ENCODE measurements around the gene STAB1. TPM values are rescaled to one million over a fixed set of nuclear protein-coding genes. Genes with fewer than 3 reads are reported as not detected.

Gene STAB1
- total and polyA plus RNA-seq, 7 donors = 15.9 to 47.5 (median 29.0) TPM

DNA sequence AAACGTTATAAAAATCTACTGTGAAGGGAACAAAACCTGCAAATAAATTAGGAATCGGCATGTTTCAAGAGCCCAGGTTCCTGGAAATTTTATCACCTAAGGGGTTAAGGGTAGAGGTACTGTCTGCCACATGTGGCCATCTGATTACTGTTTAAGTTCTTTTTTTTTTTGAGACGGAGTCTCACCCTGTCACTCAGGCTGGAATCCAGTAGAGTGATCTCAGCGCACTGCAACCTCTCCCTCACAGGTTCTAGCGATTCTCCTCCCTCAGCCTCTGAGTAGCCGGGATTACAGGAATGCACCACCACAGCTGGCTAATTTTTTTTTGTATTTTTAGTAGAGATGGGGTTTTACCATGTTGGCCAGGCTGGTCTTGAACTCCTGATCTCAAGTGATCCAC, 77.1 kb downstream of the STAB1 start:
- 50 to 88% (median 58%) methylated on average over 6 of the region's 6 CpGs for WGBS, 3 donors
- no peak for ATAC-seq

More for the DNA sequence above, 77.1 kb downstream of the STAB1 start:
- intact Hi-C loops (cut with DNase I) = no loop called here
- TF ChIP-seq, protein P1, sequence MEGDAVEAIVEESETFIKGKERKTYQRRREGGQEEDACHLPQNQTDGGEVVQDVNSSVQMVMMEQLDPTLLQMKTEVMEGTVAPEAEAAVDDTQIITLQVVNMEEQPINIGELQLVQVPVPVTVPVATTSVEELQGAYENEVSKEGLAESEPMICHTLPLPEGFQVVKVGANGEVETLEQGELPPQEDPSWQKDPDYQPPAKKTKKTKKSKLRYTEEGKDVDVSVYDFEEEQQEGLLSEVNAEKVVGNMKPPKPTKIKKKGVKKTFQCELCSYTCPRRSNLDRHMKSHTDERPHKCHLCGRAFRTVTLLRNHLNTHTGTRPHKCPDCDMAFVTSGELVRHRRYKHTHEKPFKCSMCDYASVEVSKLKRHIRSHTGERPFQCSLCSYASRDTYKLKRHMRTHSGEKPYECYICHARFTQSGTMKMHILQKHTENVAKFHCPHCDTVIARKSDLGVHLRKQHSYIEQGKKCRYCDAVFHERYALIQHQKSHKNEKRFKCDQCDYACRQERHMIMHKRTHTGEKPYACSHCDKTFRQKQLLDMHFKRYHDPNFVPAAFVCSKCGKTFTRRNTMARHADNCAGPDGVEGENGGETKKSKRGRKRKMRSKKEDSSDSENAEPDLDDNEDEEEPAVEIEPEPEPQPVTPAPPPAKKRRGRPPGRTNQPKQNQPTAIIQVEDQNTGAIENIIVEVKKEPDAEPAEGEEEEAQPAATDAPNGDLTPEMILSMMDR (IDR thresholded peaks at IDR 0.05) = no peak
- no peak overlapping the region for H3K27ac ChIP-seq
- no peaks in the 10 kb centered on the region for H3K9me3 ChIP-seq
- no peaks in the 10 kb centered on the region for H3K27me3 ChIP-seq (ENCODE audit: insufficient read depth in 3 of 3, low read length in 2 of 3)
- DNase-seq = no peak
- H3K36me3 ChIP-seq (ENCODE audit: insufficient read depth in 1 of 2, low read depth in 1 of 2) = peaks cover 14 to 66% of the 10 kb centered on the region in 2 donors
- peaks cover 4% of the 10 kb centered on the region for H3K4me1 ChIP-seq
- H3K4me3 ChIP-seq = no peak overlapping the region

Other genes starting within 250 kb of the STAB1 start
- 1 to 10 TPM; 2.1 to 7.5 (median 3.9) TPM for gene PPM1M, start 249.6 kb upstream of the STAB1 start, total RNA-seq
- 1 to 10 TPM; 2.5 to 3.3 (median 2.6) TPM for gene PPM1M, start 249.6 kb upstream of the STAB1 start, polyA plus RNA-seq
- 10 to 100 TPM; 62.1 to 93.1 (median 85.5) TPM for gene WDR82, start 216.7 kb upstream of the STAB1 start, total RNA-seq
- 10 to 100 TPM; 46.1 to 96.7 (median 53.4) TPM for gene WDR82, start 216.7 kb upstream of the STAB1 start, polyA plus RNA-seq
- gene GLYCTK, start 207.5 kb upstream of the STAB1 start, total RNA-seq = 1 to 10 TPM; 3.0 to 7.2 (median 5.7) TPM
- gene GLYCTK, start 207.5 kb upstream of the STAB1 start, polyA plus RNA-seq = 10 to 100 TPM in 1 of 3 donors, 1 to 10 TPM in 2; 3.1 to 16.5 (median 4.2) TPM
- 1 to 10 TPM; 2.4 to 4.1 (median 3.0) TPM for gene DNAH1, start 179.0 kb upstream of the STAB1 start, total RNA-seq
- gene DNAH1, start 179.0 kb upstream of the STAB1 start, polyA plus RNA-seq = 1 to 10 TPM in 2 of 3 donors, under 1 TPM in 1; 0.77 to 1.8 (median 1.2) TPM
- 10 to 100 TPM; 61.1 to 78.1 (median 70.7) TPM for gene BAP1, start 85.3 kb upstream of the STAB1 start, total RNA-seq
- 100 to 1,000 TPM in 1 of 3 donors, 10 to 100 TPM in 2; 65.7 to 104 (median 78.9) TPM for gene BAP1, start 85.3 kb upstream of the STAB1 start, polyA plus RNA-seq
- gene PHF7, start 84.7 kb upstream of the STAB1 start, total RNA-seq = 10 to 100 TPM in 1 of 4 donors, 1 to 10 TPM in 3; 4.2 to 15.5 (median 7.3) TPM
- 10 to 100 TPM in 1 of 3 donors, 1 to 10 TPM in 2; 4.2 to 13.4 (median 4.6) TPM for gene PHF7, start 84.7 kb upstream of the STAB1 start, polyA plus RNA-seq
- 10 to 100 TPM in 2 of 4 donors, 1 to 10 TPM in 2; 6.0 to 13.8 (median 9.5) TPM for gene SEMA3G, start 50.2 kb upstream of the STAB1 start, total RNA-seq
- 1 to 10 TPM; 6.2 to 8.8 (median 6.5) TPM for gene SEMA3G, start 50.2 kb upstream of the STAB1 start, polyA plus RNA-seq
- 1,000 to 10,000 TPM; 5,645 to 6,422 (median 6,257) TPM for gene TNNC1, start 41.3 kb upstream of the STAB1 start, total RNA-seq
- gene TNNC1, start 41.3 kb upstream of the STAB1 start, polyA plus RNA-seq = 1,000 to 10,000 TPM; 4,153 to 7,172 (median 6,558) TPM
- gene NISCH, start 39.7 kb upstream of the STAB1 start, total RNA-seq = 10 to 100 TPM; 16.7 to 33.4 (median 28.1) TPM
- 10 to 100 TPM; 14.3 to 28.8 (median 15.8) TPM for gene NISCH, start 39.7 kb upstream of the STAB1 start, polyA plus RNA-seq
- 10 to 100 TPM in 2 of 4 donors, 1 to 10 TPM in 2; 6.8 to 13.7 (median 10.4) TPM for gene NT5DC2, start 38.5 kb downstream of the STAB1 start, total RNA-seq
- 10 to 100 TPM in 2 of 3 donors, 1 to 10 TPM in 1; 8.8 to 10.5 (median 10.3) TPM for gene NT5DC2, start 38.5 kb downstream of the STAB1 start, polyA plus RNA-seq
- 10 to 100 TPM; 29.5 to 32.7 (median 31.0) TPM for gene UQCC5, start 41.3 kb downstream of the STAB1 start, total RNA-seq
- gene UQCC5, start 41.3 kb downstream of the STAB1 start, polyA plus RNA-seq = 10 to 100 TPM; 34.4 to 95.4 (median 67.9) TPM
- gene PBRM1, start 190.6 kb downstream of the STAB1 start, total RNA-seq = 10 to 100 TPM; 38.0 to 46.7 (median 39.9) TPM
- 10 to 100 TPM in 2 of 3 donors, 1 to 10 TPM in 1; 7.5 to 21.9 (median 12.1) TPM for gene PBRM1, start 190.6 kb downstream of the STAB1 start, polyA plus RNA-seq
- gene GNL3, start 190.7 kb downstream of the STAB1 start, total RNA-seq = 100 to 1,000 TPM in 1 of 4 donors, 10 to 100 TPM in 3; 47.3 to 109 (median 67.9) TPM
- 100 to 1,000 TPM in 2 of 3 donors, 10 to 100 TPM in 1; 80.6 to 145 (median 135) TPM for gene GNL3, start 190.7 kb downstream of the STAB1 start, polyA plus RNA-seq
- gene GLT8D1, start 210.5 kb downstream of the STAB1 start, total RNA-seq = 10 to 100 TPM; 12.0 to 20.5 (median 19.8) TPM
- 10 to 100 TPM; 16.6 to 40.1 (median 22.2) TPM for gene GLT8D1, start 210.5 kb downstream of the STAB1 start, polyA plus RNA-seq
- 10 to 100 TPM; 55.7 to 85.6 (median 75.3) TPM for gene SPCS1, start 210.8 kb downstream of the STAB1 start, total RNA-seq
- 100 to 1,000 TPM; 108 to 133 (median 116) TPM for gene SPCS1, start 210.8 kb downstream of the STAB1 start, polyA plus RNA-seq

Measured in psoas muscle (tissue), 8 donors.